SJCRH30 (cell line): ENCODE data around the gene CES4A. TPM values are rescaled to one million over a fixed set of nuclear protein-coding genes. Genes with fewer than 3 reads are reported as not detected.

Source experiments
- DNase-seq, 2 experiments: peaks; one replicate each; pipeline ENCODE4 v3.0.0-alpha.2; 2015 to 2020
- H3K27ac ChIP-seq: fragments of 250-450 bp; sonication (Bioruptor Pico); 2 replicates; pipeline ENCODE4 v1.5.1; 2020; ENCODE audit warnings: mild to moderate bottlenecking, moderate library complexity
- H3K27me3 ChIP-seq: fragments of 250-450 bp; sonication (Bioruptor Pico); 2 replicates; pipeline ENCODE4 v1.5.1; 2020; ENCODE audit warnings: mild to moderate bottlenecking, moderate library complexity
- H3K36me3 ChIP-seq: fragments of 250-450 bp; sonication (Bioruptor Pico); 2 replicates; pipeline ENCODE4 v1.5.1; 2020; ENCODE audit warnings: mild to moderate bottlenecking, moderate library complexity
- H3K4me1 ChIP-seq: fragments of 250-450 bp; sonication (Bioruptor Pico); 2 replicates; pipeline ENCODE4 v1.5.1; 2020; ENCODE audit warnings: mild to moderate bottlenecking, moderate library complexity
- H3K4me3 ChIP-seq: fragments of 250-450 bp; sonication (Bioruptor Pico); 2 replicates; pipeline ENCODE4 v1.5.1; 2020; ENCODE audit warnings: mild to moderate bottlenecking, moderate library complexity
- H3K9me3 ChIP-seq: fragments of 250-450 bp; sonication (Bioruptor Pico); replicated peaks from 2 replicates; pipeline ENCODE4 v1.5.1; 2020; ENCODE audit warnings: mild to moderate bottlenecking, moderate library complexity
- total RNA-seq: library from RNA; depleted of rRNA; stranded (reverse); fragments of >200 nt; shearing (Covaris generic); gene quantifications from 2 replicates; pipeline ENCODE4 v1.2.3, GENCODE V29; 2014; rRNA removed

CES4A gene
- total RNA-seq, 1 experiment from 2014 or later: not detected

DNA sequence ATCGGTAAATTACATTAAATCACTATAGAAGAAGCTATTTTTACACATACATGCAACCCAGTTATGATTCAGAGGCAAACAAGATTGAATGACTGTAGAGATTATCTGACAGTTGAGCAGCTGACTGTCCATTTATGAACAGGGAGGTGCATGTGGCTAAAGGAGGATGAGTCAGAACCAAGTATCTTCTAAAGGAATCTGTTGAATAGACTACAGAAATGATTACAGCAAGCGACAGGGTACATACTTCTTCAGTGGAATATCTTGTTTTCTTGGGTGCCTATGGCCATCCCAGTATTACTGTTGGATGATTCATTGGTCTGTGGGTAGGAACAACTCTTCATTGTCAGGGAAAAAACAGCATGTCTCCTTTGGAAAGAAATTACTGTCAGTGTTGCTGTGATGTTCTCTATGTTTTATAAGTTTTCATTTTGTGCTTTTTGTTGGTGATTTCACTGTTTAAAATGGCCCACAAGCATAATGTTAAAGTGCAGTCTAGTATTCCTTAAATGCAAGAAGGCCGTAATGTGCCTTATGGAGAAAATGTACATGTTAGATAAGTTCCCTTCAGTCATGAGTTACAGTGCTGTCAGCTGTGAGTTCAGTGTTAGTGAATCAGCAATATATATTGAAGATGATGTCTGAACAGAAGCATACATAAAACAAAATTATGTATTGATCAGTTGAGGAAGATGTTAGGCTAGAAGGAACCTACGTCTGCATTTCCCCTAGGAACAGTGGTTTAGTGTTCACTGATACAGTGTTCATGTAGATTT lies 67.5 kb downstream of the CES4A start:
- no peak overlapping the region for H3K27ac ChIP-seq
- no peaks in the 10 kb centered on the region for H3K9me3 ChIP-seq
- peak; percentile 11 to 50 for DNase-seq
- no peaks in the 10 kb centered on the region for H3K27me3 ChIP-seq
- peaks cover 5% of the 10 kb centered on the region for H3K4me1 ChIP-seq
- peaks cover 27% of the 10 kb centered on the region for H3K36me3 ChIP-seq
- no peak overlapping the region for H3K4me3 ChIP-seq

Other genes with a start within 250 kb of the CES4A start
- 131 and 158 TPM in 2 replicates for gene DYNC1LI2, start 237.0 kb upstream of the CES4A start, total RNA-seq
- gene TERB1, start 187.0 kb upstream of the CES4A start, total RNA-seq: not detected in 2 replicates
- 168 and 195 TPM in 2 replicates for gene NAE1, start 157.6 kb upstream of the CES4A start, total RNA-seq
- not detected in 2 replicates for gene CA7, start 144.2 kb upstream of the CES4A start, total RNA-seq
- gene PDP2, start 108.1 kb upstream of the CES4A start, total RNA-seq: 13.8 and 18.1 TPM in 2 replicates
- not detected in 2 replicates for gene CDH16, start 69.7 kb upstream of the CES4A start, total RNA-seq
- gene RRAD, start 63.1 kb upstream of the CES4A start, total RNA-seq: 0.30 and 0.49 TPM in 2 replicates
- gene CIAO2B, start 54.2 kb upstream of the CES4A start, total RNA-seq: 135 and 146 TPM in 2 replicates
- 25.2 and 25.7 TPM in 2 replicates for gene CES2, start 53.1 kb upstream of the CES4A start, total RNA-seq
- gene CES3, start 27.3 kb upstream of the CES4A start, total RNA-seq: 0.08 TPM in 2 replicates
- gene CBFB, start 40.6 kb downstream of the CES4A start, total RNA-seq: 136 and 151 TPM in 2 replicates
- 39.5 and 45.2 TPM in 2 replicates for gene PHAF1, start 121.4 kb downstream of the CES4A start, total RNA-seq
- gene B3GNT9, start 162.4 kb downstream of the CES4A start, total RNA-seq: 13.1 and 14.6 TPM in 2 replicates
- gene TRADD, start 171.3 kb downstream of the CES4A start, total RNA-seq: 4.8 and 6.1 TPM in 2 replicates
- 4.0 and 5.7 TPM in 2 replicates for gene FBXL8, start 171.4 kb downstream of the CES4A start, total RNA-seq
- 2.8 and 4.9 TPM in 2 replicates for gene HSF4, start 176.2 kb downstream of the CES4A start, total RNA-seq
- 13.3 and 14.1 TPM in 2 replicates for gene NOL3, start 181.9 kb downstream of the CES4A start, total RNA-seq
- 20.5 and 23.8 TPM in 2 replicates for gene MATCAP1, start 195.4 kb downstream of the CES4A start, total RNA-seq
- 1.5 and 2.0 TPM in 2 replicates for gene EXOC3L1, start 201.5 kb downstream of the CES4A start, total RNA-seq
- gene E2F4, start 203.6 kb downstream of the CES4A start, total RNA-seq: 134 and 141 TPM in 2 replicates
- gene ELMO3, start 210.5 kb downstream of the CES4A start, total RNA-seq: 0.84 and 1.8 TPM in 2 replicates
- gene TMEM208, start 238.5 kb downstream of the CES4A start, total RNA-seq: 32.1 and 33.0 TPM in 2 replicates